HG03354 (cell line): Measurements from ENCODE around the gene CMTM8.

Source experiments
- ATAC-seq: cut with Tn5 transposase; IDR thresholded peaks from one replicate; pipeline ENCODE4 v1.9.1; 2021; ENCODE audit warnings: mild to moderate bottlenecking; ENCODE audit not compliant: unreplicated experiment, poor library complexity, severe bottlenecking

The CMTM8 gene

GRCh38 chr3:32395496-32395895, 157.0 kb downstream of the CMTM8 start:
- no peak for ATAC-seq

GRCh38 chr3:32397941-32398340, 159.5 kb downstream of the CMTM8 start:
- no peak for ATAC-seq

DNA sequence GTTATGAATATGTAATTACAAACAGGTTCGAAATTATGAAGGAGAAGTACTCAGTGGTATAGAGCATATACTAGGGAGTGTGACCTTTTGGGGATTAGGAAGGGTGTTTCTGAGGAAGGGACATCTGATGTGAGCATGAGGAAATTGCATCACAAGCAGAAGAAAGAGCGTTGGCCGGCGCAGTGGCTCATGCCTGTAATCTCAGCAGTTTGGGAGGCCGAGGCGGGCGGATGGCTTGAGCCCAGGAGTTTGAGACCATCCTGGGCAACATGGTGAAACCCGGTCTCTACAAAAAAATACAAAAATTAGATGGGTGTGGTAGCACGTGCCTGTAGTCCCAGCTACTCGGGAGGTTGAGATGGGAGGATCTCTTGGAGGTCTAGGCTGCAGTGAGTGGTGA, 160.1 kb downstream of the CMTM8 start:
- ATAC-seq: no peak

GRCh38 chr3:32399030-32399620, 160.6 kb downstream of the CMTM8 start:
- no peak for ATAC-seq

DNA sequence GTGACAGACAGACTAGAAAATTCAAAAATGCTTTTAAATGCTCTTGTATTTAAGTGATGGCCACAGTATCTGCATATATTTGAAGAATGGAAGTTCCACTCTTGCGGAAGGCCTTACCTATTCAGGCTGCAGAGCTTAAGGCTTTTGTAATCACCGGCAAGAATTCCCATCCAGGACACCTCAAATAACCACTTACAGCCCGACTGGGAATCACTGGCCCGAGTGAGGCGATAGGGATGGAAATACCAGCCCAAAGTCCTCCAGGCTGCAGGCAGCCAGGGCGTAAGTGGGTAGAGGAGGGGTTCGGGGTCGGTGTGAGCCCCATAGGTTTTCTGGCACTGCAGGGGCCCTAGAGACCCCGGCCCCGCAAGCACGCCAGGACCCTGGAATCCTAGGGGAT, 162.6 kb downstream of the CMTM8 start:
- ATAC-seq: peak; percentile 26

GRCh38 chr3:32401556-32402081, 163.1 kb downstream of the CMTM8 start:
- ATAC-seq: peak; percentile 73

DNA sequence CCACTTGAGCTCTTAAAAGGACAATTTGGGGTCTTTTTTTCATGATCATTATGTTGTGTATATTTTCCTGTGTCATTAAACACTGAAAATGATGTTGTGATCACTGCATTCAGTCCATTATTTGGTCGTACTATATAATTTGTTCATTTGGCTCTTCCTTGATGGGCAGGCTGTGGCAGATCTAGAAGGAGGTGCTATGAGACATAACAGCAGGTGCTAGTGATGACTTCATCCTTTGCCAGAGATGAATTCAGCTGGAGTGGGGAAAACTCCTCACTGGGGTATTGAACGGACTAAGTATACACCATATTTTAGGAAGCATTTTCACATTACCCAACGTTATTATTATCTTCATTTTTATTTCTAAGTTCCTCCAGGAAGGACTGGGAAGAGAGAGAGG, 165.2 kb downstream of the CMTM8 start:
- ATAC-seq: no peak

GRCh38 chr3:32404714-32405113, 166.2 kb downstream of the CMTM8 start:
- no peak for ATAC-seq

DNA sequence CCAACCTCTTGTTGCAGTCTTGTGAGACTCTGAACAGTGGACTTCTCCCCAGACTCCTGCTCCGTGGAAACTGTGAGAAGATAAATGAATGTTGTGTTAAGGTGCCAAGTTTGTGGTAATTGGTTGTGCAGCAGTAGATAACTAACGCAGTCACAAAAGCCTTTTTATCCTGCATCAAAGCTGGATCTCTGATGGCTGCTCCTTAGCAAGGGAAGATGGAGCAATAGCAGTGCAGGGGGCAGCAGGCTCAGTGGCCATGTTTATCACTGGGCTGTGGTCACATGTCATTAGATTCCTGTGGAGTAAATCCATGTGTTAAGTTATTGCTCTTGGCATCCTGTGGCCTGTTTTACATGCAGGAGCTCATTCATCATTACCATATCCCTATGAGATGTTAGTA, 166.7 kb downstream of the CMTM8 start:
- no peak for ATAC-seq

- ATAC-seq: no peak
Measured at GRCh38 chr3:32405711-32406323, 167.3 kb downstream of the CMTM8 start.

- no peak for ATAC-seq
Measured at GRCh38 chr3:32406486-32407408, 168.3 kb downstream of the CMTM8 start.

GRCh38 chr3:32410367-32411246, 172.1 kb downstream of the CMTM8 start:
- ATAC-seq: no peak

- no peak for ATAC-seq
Measured at GRCh38 chr3:32411442-32411841, 173.0 kb downstream of the CMTM8 start.

DNA sequence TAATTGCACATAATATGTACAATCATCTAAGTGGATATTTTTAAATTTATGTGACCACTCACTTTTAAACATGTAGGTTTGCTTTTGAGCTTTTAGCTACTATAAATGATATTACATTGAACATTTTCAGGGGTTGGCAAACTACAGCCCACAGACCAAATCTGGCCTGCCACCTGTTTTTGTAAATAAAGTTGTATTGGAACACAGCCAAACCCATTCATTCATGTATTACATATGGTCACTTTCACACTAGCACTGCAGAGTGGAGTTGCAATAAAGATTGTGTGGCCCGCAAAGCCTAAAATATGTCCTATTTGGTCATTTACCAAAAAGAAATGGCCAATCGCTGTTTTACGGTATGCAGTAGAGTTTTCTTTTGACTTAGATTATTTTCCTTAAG, 174.4 kb downstream of the CMTM8 start:
- ATAC-seq: no peak

DNA sequence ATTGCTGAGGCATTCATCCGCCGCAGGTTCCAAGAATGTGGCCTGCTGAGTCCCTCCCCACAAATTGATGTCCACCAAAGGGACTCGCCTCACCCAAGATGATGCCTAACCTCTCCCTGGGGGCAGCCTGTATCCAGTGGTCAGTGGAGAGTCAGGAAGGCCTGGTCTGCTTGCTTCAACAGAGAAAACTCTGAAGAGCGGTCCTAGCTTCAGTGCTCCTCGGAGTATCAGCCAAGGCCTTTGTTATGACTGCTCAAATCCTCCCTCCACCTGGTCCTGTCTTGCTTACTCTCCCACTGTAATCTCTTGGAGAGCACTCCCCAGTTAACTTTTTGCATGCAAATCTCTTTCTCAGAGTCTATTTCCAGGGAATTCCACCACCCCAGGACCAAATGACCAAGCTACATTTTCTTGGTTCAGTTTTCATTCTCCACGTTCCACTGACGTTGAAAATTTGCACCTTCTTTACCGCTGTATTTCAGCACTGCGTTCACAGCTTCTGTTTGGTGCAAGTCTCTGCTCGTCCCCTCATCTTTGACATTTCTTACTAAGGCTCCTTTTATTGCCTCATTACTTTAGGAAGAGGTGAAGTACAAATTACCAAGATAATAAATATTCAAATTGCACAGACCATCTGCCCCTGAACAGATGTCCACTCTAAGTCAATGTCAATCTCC, 175.5 kb downstream of the CMTM8 start:
- ATAC-seq: no peak

- peak; percentile 75 for ATAC-seq
Measured at GRCh38 chr3:32414522-32415202, 176.2 kb downstream of the CMTM8 start.

DNA sequence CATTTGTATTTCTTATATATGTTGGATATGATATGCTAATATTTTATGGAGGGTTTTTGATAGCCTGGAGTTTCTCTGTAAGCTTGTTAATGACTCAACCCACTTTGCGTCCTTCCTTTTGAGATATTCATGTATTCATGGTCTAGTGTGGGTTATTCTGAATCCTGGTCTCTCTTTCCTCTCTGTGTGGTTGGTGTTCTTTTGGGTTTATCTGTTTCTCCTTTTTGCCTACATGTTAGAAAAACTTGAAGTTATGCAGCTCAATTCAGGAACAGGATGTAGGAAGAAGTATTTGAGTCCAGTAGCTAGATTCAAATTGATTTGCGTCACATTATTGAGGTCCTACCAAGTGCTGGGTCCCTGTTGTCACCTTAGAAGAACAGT, 181.3 kb downstream of the CMTM8 start:
- no peak for ATAC-seq
